GM19324 (cell line): ENCODE measurements around the gene PPP6R2.
A peak's percentile ranks its signal among the peaks of the same experiment; 100 is the strongest.
"Not testable (repeated sequence)": the region's sequence is repeated elsewhere in the genome, so short reads cannot be mapped to it uniquely, and the experiment has no call there.

Experiments
- ATAC-seq: cut with Tn5 transposase; IDR thresholded peaks from one replicate; pipeline ENCODE4 v1.9.1; 2021; ENCODE audit warnings: mild to moderate bottlenecking, moderate library complexity; ENCODE audit not compliant: unreplicated experiment, low FRiP score

PPP6R2 gene

DNA sequence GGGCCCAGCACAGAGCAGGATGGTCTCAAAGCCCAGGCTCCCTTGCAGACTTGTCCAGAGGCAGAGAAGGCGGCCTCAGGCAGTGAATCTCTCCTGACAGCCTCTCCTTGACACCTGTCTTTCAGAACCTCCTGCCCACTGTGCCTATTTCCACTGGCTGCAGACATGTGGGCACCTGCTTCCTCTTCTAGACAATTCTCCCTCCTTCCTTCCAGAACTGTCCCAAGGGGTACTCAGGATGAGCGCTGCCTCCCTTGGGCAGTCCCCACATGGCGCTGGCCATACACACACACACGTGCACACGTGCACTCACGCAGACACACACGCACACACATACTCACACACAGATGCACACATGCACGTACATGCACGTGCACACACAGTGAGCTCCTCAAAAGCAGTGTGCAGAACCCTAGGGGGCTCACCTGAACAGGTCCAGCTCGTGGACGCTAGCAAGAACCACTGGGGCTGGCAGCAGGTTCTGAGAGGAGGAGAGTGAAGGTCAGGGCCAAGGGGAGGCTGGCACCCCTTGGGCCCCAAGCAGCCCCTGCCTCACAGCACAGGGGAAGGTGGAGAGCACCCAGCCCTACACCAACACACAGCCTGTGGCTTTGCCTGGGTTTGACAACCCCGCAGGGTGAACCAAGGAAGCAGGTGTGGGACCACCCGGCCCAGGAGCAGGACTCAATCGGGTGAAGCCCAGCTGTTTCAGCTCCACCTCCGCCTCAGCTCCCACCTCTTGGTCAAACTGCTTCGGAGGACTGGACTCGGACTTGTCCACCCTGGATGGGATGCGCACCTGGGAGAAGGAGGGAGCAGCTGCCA lies 27.6 kb upstream of the PPP6R2 start:
- ATAC-seq: no peak

- no peak for ATAC-seq
Observed at GRCh38 chr22:50316114-50317065, 26.7 kb upstream of the PPP6R2 start.

DNA sequence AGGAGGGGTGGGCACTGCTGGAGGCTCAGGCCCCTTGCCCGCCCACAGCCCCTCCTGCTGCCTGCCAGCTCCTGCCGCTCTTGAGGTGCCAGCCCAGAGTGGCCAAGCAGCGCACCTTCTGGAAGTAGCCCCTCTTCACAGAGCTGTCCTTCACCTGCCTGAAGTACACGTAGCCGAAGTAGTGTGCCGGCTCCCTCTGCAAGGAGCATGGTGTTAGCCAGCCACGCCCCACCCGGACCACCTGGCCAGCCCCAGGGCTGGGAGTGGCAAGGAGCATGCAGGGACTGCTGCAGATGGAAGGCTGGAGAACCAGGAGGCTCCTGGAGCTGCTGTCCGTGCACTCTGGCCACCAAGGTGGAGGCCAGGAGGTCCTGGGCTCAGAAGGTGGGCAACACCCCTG lies 25.9 kb upstream of the PPP6R2 start:
- no peak for ATAC-seq

GRCh38 chr22:50317674-50318073 lies 25.5 kb upstream of the PPP6R2 start:
- ATAC-seq: no peak

GRCh38 chr22:50318356-50318697 lies 24.8 kb upstream of the PPP6R2 start:
- no peak for ATAC-seq

DNA sequence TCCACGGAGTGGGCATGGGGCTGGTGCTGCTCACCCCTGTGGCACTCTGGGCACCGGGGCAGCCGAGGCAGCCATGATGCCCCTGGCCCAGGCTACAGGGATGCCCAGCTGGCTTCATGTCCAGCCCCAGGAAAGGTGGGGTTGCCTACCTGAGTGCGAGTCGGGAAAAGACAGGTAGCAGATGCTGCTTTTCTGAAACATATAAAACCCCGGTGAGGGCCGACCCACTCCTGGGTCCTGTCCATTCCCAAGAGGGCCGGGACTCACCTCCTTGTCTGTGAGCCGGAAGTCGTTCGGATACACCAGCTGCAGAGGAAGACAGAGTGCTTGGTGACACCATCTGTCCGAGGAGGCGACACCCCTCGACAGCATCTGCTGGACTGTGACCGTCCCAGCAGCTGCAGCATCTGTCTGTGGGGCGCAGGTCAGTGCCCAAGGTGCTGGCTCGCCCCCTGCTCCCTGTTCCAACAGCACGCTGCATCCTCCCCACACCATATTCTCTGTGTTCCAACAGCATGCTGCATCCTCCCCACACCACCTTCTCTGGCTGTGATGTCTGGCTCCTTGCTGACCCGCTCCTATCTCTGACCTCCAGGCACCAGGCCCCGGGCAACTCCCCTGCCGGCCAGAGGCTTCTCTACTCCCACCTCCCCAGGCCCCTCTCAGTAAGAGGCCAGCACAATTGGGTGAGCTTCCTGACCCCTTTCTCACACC lies 24.3 kb upstream of the PPP6R2 start:
- no peak for ATAC-seq

DNA sequence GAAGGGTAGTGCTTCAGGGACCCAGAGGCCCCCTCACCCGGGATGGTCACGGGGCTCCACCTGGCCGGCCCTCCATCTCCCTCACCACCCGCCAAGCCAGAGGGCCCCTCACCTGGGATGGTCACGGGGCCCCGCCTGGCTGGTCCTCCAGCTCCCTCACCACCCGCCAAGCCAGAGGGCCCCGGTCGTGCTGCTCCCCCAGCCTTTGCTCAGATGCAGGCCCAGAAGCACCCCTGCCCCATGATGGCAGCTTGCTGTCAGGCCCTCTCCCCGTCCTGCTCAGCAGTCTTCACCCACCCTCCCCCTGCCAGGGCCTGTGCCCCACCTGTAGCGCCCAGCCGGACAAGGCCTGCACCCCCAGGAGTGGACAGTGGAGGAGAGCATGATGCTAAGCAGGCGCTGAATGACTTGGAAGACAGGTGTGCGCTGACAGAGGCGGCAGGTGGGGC lies 23.6 kb upstream of the PPP6R2 start:
- ATAC-seq: no peak

DNA sequence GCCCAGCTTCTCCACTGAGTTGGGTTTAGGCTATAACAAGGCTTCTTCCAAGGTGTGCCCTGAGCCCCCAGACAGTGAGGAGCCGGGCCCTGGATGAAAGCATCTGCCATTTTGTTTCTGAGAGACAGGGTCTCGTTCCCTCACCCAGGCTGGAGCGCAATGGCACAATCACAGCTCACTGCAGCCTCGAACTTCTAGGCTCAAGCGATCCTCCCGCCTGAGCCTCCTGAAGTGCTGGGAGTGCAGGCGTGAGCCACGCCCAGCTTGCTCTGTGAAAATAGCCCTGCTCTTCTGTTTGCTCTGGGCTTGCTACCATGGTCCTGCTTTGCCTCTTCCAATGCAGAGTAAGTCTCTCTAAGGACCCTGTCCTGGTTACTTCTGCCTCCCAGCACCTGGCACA lies 23.0 kb upstream of the PPP6R2 start:
- ATAC-seq: no peak

GRCh38 chr22:50320671-50321325 lies 22.3 kb upstream of the PPP6R2 start:
- no peak for ATAC-seq

GRCh38 chr22:50322382-50323104 lies 20.6 kb upstream of the PPP6R2 start:
- ATAC-seq: not testable (repeated sequence)

DNA sequence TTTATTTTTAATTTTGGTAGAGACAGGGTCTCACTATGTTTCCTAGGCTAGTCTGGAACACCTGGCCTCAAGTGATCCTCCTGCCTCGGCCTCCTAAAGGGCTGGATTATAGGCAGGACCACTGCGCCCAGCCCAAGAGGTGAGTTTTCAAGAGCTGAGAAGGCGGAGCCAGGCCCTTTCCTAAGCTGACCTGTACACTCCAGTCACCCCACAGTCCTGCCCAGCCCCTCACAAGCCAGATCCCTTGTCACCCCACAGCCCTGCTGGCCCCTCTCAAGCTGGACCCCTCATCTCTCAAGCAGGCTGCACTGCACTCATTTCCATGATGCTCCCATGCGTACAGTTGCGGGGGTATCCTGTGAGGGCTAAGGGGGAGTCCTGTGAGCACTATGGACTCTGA lies 19.2 kb upstream of the PPP6R2 start:
- no peak for ATAC-seq

- ATAC-seq: no peak
Observed at GRCh38 chr22:50325444-50326224, 17.5 kb upstream of the PPP6R2 start.

GRCh38 chr22:50326225-50326955 lies 16.7 kb upstream of the PPP6R2 start:
- ATAC-seq: no peak

GRCh38 chr22:50326956-50327710 lies 16.0 kb upstream of the PPP6R2 start, which contains the start of gene DENND6B:
Gene DENND6B (minus strand): TSS chr22:50327012. CDS start chr22:50326988, 24 bp downstream.
- peak; percentile 90 for ATAC-seq

DNA sequence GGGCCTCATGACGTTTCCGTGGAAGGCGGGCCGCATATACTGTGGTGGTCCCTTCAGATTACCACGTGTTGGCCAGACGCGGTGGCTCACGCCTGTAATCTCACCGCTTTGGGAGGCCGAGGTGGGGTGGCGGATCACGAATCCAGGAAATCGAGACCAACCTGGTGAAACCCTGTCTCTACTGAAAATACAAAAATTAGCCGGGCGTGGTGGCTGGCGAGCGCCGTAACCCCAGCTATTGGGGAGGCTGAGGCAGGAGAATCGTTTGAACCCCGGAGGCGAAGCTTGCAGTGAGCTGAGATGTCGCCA lies 15.5 kb upstream of the PPP6R2 start:
- no peak for ATAC-seq

- no peak for ATAC-seq
Observed at GRCh38 chr22:50329236-50329635, 13.9 kb upstream of the PPP6R2 start.

- ATAC-seq: not testable (repeated sequence)
Observed at GRCh38 chr22:50334433-50334832, 8.7 kb upstream of the PPP6R2 start.
